GM21723 (cell line): ENCODE data around the gene KCNMA1.
A peak's percentile ranks its signal among the peaks of the same experiment; 100 is the strongest.

Experiments used
- ATAC-seq: cut with Tn5 transposase; IDR thresholded peaks from one replicate; pipeline ENCODE4 v1.9.1; 2021; ENCODE audit warnings: mild to moderate bottlenecking, moderate library complexity; ENCODE audit not compliant: unreplicated experiment

KCNMA1 gene

GRCh38 chr10:77635402-77636227, 2.0 kb downstream of the KCNMA1 start:
- ATAC-seq = no peak

- ATAC-seq = no peak
These were observed 2.7 kb downstream of the KCNMA1 start for GRCh38 chr10:77634939-77635338.

GRCh38 chr10:77633376-77633775, 4.2 kb downstream of the KCNMA1 start:
- ATAC-seq = no peak

GRCh38 chr10:77631241-77631640, 6.4 kb downstream of the KCNMA1 start:
- ATAC-seq = no peak

GRCh38 chr10:77630507-77630848, 7.1 kb downstream of the KCNMA1 start:
- no peak for ATAC-seq

GRCh38 chr10:77629775-77630506, 7.7 kb downstream of the KCNMA1 start:
- no peak for ATAC-seq

- ATAC-seq = no peak
These were observed 8.5 kb downstream of the KCNMA1 start for GRCh38 chr10:77628906-77629730.

GRCh38 chr10:77626266-77626935, 11.2 kb downstream of the KCNMA1 start:
- no peak for ATAC-seq

GRCh38 chr10:77625379-77625778, 12.2 kb downstream of the KCNMA1 start:
- no peak for ATAC-seq

GRCh38 chr10:77622889-77623291, 14.7 kb downstream of the KCNMA1 start:
- peak; percentile 80 for ATAC-seq

- no peak for ATAC-seq
These were observed 16.9 kb downstream of the KCNMA1 start for GRCh38 chr10:77620731-77621130.

GRCh38 chr10:77619964-77620703, 17.5 kb downstream of the KCNMA1 start:
- no peak for ATAC-seq

GRCh38 chr10:77618117-77618516, 19.5 kb downstream of the KCNMA1 start:
- ATAC-seq = no peak

GRCh38 chr10:77616766-77617165, 20.8 kb downstream of the KCNMA1 start:
- ATAC-seq = no peak

- ATAC-seq = no peak
These were observed 22.6 kb downstream of the KCNMA1 start for GRCh38 chr10:77614778-77615625.

GRCh38 chr10:77613476-77614130, 24.0 kb downstream of the KCNMA1 start:
- ATAC-seq = no peak

GRCh38 chr10:77611670-77612069, 25.9 kb downstream of the KCNMA1 start:
- no peak for ATAC-seq

GRCh38 chr10:77611221-77611620, 26.4 kb downstream of the KCNMA1 start:
- ATAC-seq = no peak

GRCh38 chr10:77609781-77610272, 27.8 kb downstream of the KCNMA1 start:
- ATAC-seq = no peak
